Measurements from ENCODE around the gene PDE10A.

The PDE10A gene

DNA sequence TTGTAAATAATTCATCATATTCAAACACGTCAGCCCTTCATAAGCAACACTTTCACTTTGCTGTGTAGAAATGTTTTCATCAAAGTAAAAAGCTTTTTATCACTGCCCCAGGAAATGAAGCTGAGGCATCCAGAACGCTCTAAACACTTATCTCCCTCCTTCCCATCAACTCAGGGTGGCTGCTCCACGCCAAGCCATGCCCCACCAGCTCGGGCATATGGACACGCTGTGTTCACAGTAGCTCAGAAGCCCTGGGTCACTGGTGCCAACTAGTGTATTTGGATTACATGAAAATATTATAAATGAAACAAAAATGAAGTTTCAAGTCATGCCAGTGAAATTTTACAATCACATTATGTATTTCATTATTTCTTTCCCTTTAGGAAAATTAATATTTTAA, 10.3 kb downstream of the PDE10A start:
- H3K27me3 Mint-ChIP-seq (ENCODE audit: low read depth): peaks cover 2% of the 10 kb centered on the region
- no peak for TF ChIP-seq CTCF (IDR thresholded peaks at IDR 0.05; ENCODE audit: unreplicated experiment in 3 of 3)
- peaks cover 17% of the 10 kb centered on the region for H3K4me1 Mint-ChIP-seq
- H3K9me3 Mint-ChIP-seq: no peaks in the 10 kb centered on the region
- peaks cover 3% of the 10 kb centered on the region for H3K36me3 Mint-ChIP-seq (ENCODE audit: low read depth)
- no peak overlapping the region for H3K4me3 Mint-ChIP-seq
- no peak overlapping the region for H3K27ac Mint-ChIP-seq

GRCh38 chr6:165649166-165650137, 13.6 kb downstream of the PDE10A start:
- Mint-ChIP-seq H3K36me3 (ENCODE audit: low read depth) (peaks cover 3% of the 10 kb centered on the region), H3K9me3 (no peaks in the 10 kb centered on the region), H3K4me3 (no peak overlapping the region), H3K27ac (peak overlapping the region in 2 of 3 experiments; percentile 16 to 25), H3K4me1 (peaks cover 21% of the 10 kb centered on the region), H3K27me3 (ENCODE audit: low read depth) (peaks cover 3% of the 10 kb centered on the region)
- TF ChIP-seq CTCF (IDR thresholded peaks at IDR 0.05; ENCODE audit: unreplicated experiment in 3 of 3): no peak

DNA sequence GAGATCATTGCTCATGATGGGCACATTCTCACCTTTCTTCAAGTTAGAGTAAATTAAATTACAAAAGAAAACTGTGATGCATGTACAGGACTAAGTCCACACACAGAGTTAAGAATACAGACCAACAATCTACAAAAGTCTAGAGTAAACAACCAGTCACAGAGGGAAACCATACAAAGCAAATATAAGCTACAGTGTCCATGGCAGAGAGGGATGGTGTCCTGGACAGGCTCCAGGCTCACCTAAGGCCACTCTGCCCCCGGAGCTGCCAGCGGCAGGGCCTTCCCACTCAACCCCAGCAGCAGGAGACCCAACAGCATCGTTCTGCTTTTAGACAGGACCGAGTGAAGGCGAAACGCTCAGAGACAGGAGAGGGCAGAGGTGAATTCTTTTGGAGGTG, 16.0 kb downstream of the PDE10A start:
- Mint-ChIP-seq H3K36me3 (ENCODE audit: low read depth) (peaks cover 3% of the 10 kb centered on the region), H3K4me1 (peaks cover 23% of the 10 kb centered on the region), H3K27me3 (ENCODE audit: low read depth) (peaks cover 3% of the 10 kb centered on the region), H3K4me3 (no peak overlapping the region), H3K27ac (no peak overlapping the region), H3K9me3 (no peaks in the 10 kb centered on the region)
- no peak for TF ChIP-seq CTCF (IDR thresholded peaks at IDR 0.05; ENCODE audit: unreplicated experiment in 3 of 3)

GRCh38 chr6:165645919-165646318, 17.1 kb downstream of the PDE10A start:
- Mint-ChIP-seq H3K9me3 (no peaks in the 10 kb centered on the region), H3K27me3 (ENCODE audit: low read depth) (peaks cover 3% of the 10 kb centered on the region), H3K27ac (no peak overlapping the region), H3K4me1 (peaks cover 29% of the 10 kb centered on the region), H3K36me3 (ENCODE audit: low read depth) (no peaks in the 10 kb centered on the region), H3K4me3 (no peak overlapping the region)
- TF ChIP-seq CTCF (IDR thresholded peaks at IDR 0.05; ENCODE audit: unreplicated experiment in 3 of 3): no peak

GRCh38 chr6:165644586-165645266, 18.3 kb downstream of the PDE10A start:
- H3K4me1 Mint-ChIP-seq: peaks cover 31% of the 10 kb centered on the region
- H3K9me3 Mint-ChIP-seq: no peaks in the 10 kb centered on the region
- no peak for TF ChIP-seq CTCF (IDR thresholded peaks at IDR 0.05; ENCODE audit: unreplicated experiment in 3 of 3)
- H3K27me3 Mint-ChIP-seq (ENCODE audit: low read depth): peaks cover 3% of the 10 kb centered on the region
- no peaks in the 10 kb centered on the region for H3K36me3 Mint-ChIP-seq (ENCODE audit: low read depth)
- H3K27ac Mint-ChIP-seq: no peak overlapping the region
- H3K4me3 Mint-ChIP-seq: no peak overlapping the region
